ENCODE data around the gene ZP4. TPM values are rescaled to one million over a fixed set of nuclear protein-coding genes. Genes with fewer than 3 reads are reported as not detected.

ZP4 gene, protein sequence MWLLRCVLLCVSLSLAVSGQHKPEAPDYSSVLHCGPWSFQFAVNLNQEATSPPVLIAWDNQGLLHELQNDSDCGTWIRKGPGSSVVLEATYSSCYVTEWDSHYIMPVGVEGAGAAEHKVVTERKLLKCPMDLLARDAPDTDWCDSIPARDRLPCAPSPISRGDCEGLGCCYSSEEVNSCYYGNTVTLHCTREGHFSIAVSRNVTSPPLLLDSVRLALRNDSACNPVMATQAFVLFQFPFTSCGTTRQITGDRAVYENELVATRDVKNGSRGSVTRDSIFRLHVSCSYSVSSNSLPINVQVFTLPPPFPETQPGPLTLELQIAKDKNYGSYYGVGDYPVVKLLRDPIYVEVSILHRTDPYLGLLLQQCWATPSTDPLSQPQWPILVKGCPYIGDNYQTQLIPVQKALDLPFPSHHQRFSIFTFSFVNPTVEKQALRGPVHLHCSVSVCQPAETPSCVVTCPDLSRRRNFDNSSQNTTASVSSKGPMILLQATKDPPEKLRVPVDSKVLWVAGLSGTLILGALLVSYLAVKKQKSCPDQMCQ
- total RNA-seq = not detected in 2 replicates

DNA sequence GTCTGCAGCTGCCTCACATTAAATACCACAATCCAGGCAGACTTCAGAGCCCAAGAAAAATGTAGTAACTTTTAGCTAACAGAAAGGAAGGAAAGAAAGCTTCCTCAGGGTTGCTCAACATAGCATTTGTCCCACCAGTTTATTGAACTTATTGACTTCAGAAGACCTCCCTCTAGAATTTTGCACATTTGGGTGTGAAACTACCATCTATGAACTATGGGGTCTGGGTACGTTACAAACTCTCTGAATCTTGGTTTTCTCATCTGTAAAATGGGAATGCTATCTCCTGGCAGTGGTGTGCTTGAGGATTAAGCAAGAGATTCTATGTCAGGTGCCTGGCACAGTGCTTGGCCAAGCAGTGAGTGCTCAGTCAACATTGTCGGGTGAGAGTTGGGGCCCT lies at the start of gene ZP4:
TSS of gene ZP4 (minus strand) at position 101 of the 400 bp plus-strand sequence. CDS start 287 bp downstream, outside the sequence.
- intact Hi-C loops (cut with micrococcal nuclease) = no loop called here

DNA sequence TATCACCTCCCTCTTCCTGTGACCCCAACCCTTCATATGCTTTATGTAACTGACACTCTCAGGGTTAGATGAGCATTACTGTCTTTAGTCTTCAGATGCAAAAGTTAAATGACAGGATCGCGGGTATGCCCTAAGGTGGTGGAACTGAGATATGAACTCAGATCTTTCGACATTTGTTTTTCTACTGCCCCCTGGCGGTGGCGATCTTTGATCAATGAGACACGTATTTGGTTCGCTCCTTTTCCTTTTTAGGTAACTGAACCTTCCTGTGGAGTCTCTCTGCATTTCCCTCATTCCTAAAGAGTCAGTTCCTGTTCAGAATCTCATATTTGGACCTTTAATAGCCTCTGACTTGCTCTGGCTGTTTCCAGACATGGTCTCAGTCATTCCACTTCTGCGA lies 47.8 kb upstream of the ZP4 start:
- no peak overlapping the region for H3K27ac Mint-ChIP-seq
- POLR2A ChIA-PET = no interaction called here
- TF ChIP-seq, protein P1, sequence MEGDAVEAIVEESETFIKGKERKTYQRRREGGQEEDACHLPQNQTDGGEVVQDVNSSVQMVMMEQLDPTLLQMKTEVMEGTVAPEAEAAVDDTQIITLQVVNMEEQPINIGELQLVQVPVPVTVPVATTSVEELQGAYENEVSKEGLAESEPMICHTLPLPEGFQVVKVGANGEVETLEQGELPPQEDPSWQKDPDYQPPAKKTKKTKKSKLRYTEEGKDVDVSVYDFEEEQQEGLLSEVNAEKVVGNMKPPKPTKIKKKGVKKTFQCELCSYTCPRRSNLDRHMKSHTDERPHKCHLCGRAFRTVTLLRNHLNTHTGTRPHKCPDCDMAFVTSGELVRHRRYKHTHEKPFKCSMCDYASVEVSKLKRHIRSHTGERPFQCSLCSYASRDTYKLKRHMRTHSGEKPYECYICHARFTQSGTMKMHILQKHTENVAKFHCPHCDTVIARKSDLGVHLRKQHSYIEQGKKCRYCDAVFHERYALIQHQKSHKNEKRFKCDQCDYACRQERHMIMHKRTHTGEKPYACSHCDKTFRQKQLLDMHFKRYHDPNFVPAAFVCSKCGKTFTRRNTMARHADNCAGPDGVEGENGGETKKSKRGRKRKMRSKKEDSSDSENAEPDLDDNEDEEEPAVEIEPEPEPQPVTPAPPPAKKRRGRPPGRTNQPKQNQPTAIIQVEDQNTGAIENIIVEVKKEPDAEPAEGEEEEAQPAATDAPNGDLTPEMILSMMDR (IDR thresholded peaks at IDR 0.05) = no peak

More for the DNA sequence above, at the start of gene ZP4:
- CTCF ChIA-PET = no interaction called here
- Mint-ChIP-seq H3K4me3 (no peak within 1 kb of the TSS), H3K27me3 (no peaks in the 10 kb centered on the region), H3K36me3 (ENCODE audit: low read depth) (no peaks in the 10 kb centered on the region), H3K4me1 (no peaks in the 10 kb centered on the region), H3K9me3 (no peaks in the 10 kb centered on the region), H3K27ac (no peak within 1 kb of the TSS)
- TF ChIP-seq, protein P1 (IDR thresholded peaks at IDR 0.05) = no peak
- DNase-seq = no peak
- no peak for ATAC-seq (ENCODE audit: low read depth)
- POLR2A ChIA-PET = no interaction called here

DNA sequence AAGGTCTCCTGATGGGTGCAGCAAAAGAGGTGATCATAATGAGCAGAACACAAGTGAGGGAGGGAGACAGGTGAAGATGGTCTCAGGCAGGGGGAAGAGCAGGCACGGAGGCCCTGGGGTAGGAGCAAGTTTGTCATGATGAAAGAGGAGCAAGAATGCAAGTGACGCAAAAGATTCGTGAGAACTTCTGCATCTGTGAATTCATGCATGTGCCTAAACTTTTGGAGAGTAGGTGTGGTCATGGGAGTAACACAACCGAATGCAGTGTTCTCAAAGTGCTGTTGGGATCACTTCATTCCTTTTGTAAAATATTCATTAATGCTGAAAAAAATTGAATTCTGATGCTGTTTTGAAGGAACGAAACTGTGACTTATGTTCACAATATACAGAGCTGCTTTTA lies 47.3 kb upstream of the ZP4 start:
- Mint-ChIP-seq H3K27me3 (no peaks in the 10 kb centered on the region), H3K9me3 (peaks cover 3% of the 10 kb centered on the region), H3K27ac (no peak overlapping the region), H3K36me3 (ENCODE audit: low read depth) (no peaks in the 10 kb centered on the region), H3K4me3 (no peak overlapping the region), H3K4me1 (no peaks in the 10 kb centered on the region)
- TF ChIP-seq, protein P1 (IDR thresholded peaks at IDR 0.05) = no peak
- DNase-seq (no peak), ATAC-seq (ENCODE audit: low read depth) (no peak)
- ChIA-PET POLR2A (no interaction called here), CTCF (no interaction called here)
- intact Hi-C loops (cut with micrococcal nuclease) = no loop called here

More for the DNA sequence above, 47.8 kb upstream of the ZP4 start:
- H3K4me1 Mint-ChIP-seq = no peaks in the 10 kb centered on the region
- ATAC-seq (ENCODE audit: low read depth) (no peak), DNase-seq (no peak)
- CTCF ChIA-PET = no interaction called here
- intact Hi-C loops (cut with micrococcal nuclease) = no loop called here
- no peaks in the 10 kb centered on the region for H3K36me3 Mint-ChIP-seq (ENCODE audit: low read depth)
- H3K4me3 Mint-ChIP-seq = no peak overlapping the region
- H3K27me3 Mint-ChIP-seq = no peaks in the 10 kb centered on the region
- peaks cover 3% of the 10 kb centered on the region for H3K9me3 Mint-ChIP-seq

DNA sequence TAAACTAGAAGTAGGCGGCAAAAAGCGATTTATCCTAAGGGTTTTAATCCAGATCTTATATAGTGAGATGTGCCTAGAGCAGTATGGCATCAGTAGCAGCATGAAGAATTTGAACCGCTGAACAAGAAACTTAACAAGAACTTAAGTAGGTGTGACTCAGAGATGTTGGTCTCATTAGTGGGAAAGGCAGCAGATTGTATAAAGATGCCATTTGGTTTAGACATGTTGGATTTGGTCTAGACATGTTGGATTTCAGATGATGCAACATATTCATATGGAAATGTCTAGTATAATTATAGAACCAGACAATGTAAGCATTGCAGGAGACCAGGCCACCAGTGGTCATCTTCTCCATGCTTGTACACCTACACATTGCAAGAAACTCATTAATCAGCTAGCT lies 42.1 kb upstream of the ZP4 start:
- Mint-ChIP-seq H3K9me3 (peaks cover 3% of the 10 kb centered on the region), H3K4me3 (no peak overlapping the region), H3K27me3 (no peaks in the 10 kb centered on the region), H3K4me1 (no peaks in the 10 kb centered on the region), H3K36me3 (ENCODE audit: low read depth) (no peaks in the 10 kb centered on the region), H3K27ac (no peak overlapping the region)
- intact Hi-C loops (cut with micrococcal nuclease) = no loop called here
- ATAC-seq (ENCODE audit: low read depth) (no peak), DNase-seq (no peak)
- TF ChIP-seq, protein P1 (IDR thresholded peaks at IDR 0.05) = no peak
- CTCF ChIA-PET = no interaction called here
- POLR2A ChIA-PET = no interaction called here

DNA sequence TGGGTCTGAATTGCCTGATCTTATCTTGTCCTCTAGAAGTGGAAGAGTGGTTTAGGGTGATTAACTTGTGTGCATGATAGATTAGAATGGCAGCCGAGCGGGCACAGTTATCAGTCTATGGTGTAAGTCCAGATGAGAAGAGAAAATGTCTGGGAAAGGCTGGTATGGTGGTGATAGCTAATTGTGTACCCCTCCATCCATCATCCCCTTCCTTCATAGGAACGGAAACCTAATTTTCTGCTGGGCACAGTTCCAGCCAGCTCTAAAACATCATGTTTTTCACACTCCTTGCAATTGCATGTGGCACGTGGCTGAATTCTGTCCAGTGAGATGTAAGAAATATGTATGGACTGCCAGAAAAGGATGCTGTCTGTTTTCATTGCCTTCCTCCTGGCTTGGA lies 40.9 kb upstream of the ZP4 start:
- ChIA-PET CTCF (no interaction called here), POLR2A (no interaction called here)
- H3K4me3 Mint-ChIP-seq = no peak overlapping the region
- H3K9me3 Mint-ChIP-seq = peaks cover 3% of the 10 kb centered on the region
- TF ChIP-seq, protein P1 (IDR thresholded peaks at IDR 0.05) = no peak
- H3K27me3 Mint-ChIP-seq = no peaks in the 10 kb centered on the region
- intact Hi-C loops (cut with micrococcal nuclease) = no loop called here
- ATAC-seq (ENCODE audit: low read depth) (no peak), DNase-seq (no peak)
- H3K4me1 Mint-ChIP-seq = no peaks in the 10 kb centered on the region
- no peak overlapping the region for H3K27ac Mint-ChIP-seq
- no peaks in the 10 kb centered on the region for H3K36me3 Mint-ChIP-seq (ENCODE audit: low read depth)
